ENCODE results near the gene KCTD5.

Gene KCTD5

DNA sequence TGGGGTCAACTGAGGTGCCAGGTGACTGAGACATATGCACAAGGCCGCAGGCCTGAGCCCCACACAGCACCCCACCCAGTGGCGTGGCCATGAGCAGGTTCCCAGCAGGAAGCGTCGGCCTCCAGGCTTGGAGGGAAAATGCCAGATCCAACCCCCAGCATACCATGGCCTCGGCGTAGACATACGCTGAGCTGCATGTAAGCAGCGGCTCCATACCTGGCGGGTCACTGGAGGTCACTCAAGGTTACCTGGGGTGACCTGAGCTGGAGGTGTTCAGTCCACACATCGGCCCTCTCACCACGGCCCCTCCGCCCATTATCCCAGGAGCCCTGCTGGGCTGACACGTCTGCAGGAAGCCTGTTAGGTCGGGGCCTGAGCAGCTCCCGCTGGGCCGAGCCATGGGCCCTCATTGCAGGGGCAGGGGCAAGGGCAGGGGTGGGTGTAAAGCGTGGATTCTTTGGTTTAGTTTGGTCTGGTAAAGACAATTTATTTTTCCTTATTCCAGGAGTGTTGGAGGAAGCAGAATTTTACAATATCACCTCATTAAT is 15.2 kb downstream of the KCTD5 start:
- DNase-seq (ENCODE audit: low read depth) = no peak

DNA sequence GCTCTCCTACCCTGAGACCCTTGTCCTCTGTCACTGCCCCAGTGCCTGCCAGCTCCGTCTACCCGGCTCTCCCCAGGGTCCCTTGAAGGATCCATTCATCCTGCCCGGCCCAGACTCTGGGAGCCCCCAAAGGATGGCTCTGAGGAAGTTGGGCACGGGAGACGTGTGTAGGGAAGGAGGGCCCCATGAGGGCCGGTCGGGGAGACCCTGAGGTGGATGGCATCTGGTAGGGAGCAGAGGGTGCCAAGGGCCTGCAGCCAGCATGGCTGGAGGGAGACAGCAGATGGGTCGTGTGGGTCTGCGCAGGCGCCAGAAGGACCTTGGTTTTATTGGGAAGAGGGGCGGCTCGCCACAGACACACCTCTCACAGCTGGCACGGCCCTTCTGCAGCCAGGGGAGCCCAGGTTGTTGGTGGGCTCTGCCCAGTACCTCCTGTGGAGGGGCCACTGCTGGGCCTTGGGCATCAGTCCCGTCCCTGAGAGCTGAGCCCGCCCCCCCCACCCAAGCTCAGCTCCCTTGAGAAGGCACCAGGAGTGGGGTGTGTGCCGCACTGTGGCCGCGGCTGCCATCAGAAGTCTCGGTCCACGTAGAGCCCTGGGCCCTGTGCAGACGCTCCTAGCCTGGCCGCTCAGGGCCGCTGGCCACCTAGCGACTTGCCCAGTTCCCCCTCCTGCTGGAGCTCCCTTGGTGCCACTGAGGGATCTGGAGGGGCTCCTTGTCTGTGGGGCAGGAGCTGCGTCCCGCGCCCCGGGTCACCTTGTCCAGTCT is 16.0 kb downstream of the KCTD5 start:
- no peak for DNase-seq (ENCODE audit: low read depth)

DNA sequence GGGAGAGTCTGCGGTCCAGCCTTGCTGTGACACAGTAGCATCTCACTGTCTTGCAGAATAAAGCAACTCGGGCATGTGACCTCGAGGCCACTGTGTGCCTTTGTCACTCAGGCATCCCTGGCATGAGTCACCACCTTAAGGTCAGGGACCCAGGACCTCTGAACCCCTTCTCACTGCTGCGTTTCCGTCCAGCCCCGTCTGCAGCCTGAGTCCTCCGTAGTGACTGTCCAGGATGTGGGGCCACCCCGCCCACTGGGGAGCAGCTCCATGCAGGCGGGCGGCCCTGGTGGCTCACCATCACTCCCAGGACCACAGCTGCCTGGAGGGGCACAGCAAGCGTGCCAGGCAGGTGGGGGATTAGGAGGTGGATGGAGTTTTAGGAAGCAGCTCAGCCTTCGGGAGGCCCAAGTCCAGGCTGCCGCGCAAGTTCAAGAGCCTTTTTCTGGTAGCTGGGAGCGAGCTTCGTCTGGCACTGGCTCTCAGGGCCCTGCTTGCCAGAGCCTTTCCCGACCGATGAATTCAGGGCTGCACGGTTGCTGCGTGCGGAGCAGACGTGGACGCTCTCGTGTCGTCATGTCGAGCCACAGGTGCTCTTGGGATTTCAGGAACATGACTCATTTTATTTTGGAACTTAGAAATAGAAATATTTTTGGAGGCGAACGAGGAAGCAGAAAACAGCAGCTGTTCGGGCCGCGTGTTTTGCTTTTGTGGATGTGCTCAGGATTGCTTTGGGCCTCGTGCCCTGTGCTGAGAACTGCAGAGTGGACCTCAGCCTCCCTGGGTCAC is 16.8 kb downstream of the KCTD5 start:
- DNase-seq (ENCODE audit: low read depth) = no peak

- no peak for DNase-seq (ENCODE audit: low read depth)
These were observed 17.7 kb downstream of the KCTD5 start for GRCh38 chr16:2699791-2700600.

- no peak for DNase-seq (ENCODE audit: low read depth)
These were observed 18.5 kb downstream of the KCTD5 start for GRCh38 chr16:2700786-2701185.

DNA sequence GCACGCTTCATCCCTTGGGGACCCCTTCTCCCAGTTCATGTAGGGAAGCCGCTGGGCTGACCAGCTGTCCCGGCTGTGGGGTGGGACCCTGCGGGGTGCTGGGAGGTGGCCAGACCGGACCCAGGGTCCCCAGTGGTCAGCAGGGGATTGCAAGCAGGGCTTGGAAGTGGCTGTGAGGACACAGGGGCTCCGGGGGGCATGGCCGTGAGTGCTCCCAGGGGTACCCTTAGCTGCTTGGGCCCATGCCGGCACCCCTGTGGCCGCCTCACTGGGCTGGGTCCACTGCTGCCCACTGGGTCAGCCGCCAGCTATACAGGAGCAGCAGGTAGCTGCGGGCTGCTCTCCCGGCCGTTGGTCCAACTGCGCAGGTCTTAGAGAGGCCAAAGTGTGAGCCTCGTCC is 18.9 kb downstream of the KCTD5 start:
- no peak for DNase-seq (ENCODE audit: low read depth)

DNA sequence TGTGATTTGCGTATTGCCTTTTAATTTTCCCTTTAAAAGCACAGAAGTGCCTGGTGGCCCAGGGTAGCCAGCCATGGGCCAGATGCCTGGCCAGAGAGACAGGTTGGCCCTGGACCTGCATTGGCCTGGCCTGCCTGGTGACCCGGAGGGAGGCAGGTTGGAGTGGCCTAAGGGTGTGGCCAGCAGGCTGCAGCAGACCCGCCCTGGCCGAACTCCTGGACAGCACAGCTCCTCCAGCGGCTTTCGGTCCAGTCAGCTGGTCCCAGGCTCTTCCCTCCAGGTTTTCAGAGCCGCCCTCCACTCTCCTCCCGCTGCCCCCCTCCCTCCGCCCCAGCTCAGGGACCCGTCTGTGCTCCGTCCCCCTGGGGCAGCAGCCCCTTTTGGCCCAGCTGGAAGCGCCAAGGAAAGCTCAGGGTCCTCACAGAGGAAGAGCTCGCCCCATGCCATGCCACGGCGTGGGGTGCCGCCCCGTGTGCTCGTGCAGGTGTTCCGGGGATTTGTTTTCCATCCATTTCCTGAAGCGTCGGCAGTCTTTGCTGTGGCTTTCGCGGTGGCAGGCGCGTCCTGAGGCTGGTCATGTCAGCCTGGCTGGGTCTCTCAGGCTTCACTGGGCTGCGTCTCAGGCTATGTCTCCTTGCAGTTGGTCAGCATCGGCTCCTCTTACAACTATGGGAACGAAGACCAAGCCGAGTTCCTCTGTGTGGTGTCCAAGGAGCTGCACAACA is 19.6 kb downstream of the KCTD5 start:
- no peak for DNase-seq (ENCODE audit: low read depth)

DNA sequence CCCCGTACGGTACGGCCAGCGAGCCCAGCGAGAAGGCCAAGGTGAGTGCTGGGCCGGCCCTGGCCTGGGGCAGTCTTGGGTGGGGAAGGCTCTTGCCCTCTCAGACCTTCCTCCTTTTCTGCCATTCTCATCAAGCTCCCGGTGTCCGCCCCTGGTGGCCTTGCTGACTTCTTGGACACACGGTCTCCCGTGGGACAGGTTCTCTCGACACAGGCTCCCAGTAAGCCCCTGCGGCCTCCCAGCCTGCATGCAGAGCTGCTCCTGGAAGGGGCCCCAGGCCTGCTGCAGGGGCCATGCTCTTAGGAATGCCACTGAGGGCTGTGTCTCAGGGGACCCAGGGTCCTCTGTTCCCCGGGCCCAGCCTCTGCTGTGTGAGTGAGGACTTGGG is 20.1 kb downstream of the KCTD5 start:
- no peak for DNase-seq (ENCODE audit: low read depth)

DNA sequence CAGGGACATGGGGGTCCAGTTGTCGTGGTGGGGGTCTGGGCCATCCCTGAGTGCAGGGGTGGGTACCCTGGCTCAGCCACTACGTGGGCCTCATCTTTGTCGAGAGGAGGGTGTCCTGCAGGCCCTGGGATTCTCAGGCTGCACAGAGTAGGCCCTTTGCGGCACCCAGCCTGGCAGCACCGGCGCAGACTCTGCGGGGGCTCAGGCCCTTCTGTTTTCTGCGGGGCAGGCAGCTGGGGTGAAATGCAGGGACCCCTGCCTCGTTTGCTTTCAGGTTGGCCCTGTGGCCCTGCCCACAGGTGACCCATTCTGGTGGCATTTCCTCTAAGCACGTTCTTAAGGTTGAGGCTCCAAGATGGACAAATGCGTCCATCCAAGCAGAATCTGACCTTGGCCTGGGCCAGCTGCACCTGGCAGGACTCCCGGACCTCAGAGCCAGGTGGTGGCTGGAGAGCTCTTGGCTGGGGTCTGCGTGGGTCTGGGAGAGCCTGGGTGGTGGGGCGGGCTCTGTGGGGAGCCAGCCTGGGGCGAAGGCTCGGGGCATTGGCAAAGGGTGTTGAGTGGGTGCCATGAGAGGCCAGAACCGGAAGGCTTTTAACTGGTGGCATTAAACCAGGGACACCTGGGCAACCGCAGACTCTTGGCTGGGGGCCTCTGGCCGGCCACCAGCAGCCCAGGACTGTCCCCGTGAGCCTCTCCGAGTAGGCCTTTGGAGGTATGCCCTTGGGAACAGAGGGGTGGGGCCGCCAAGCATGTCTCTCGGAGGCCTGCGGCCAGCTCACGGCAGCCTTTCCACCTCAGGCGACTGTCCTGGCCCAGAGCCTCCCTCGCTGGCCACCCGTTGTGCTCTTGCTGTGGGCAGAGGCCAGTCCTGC is 20.8 kb downstream of the KCTD5 start:
- no peak for DNase-seq (ENCODE audit: low read depth)

- no peak for DNase-seq (ENCODE audit: low read depth)
These were observed 22.1 kb downstream of the KCTD5 start for GRCh38 chr16:2704166-2704982.

DNA sequence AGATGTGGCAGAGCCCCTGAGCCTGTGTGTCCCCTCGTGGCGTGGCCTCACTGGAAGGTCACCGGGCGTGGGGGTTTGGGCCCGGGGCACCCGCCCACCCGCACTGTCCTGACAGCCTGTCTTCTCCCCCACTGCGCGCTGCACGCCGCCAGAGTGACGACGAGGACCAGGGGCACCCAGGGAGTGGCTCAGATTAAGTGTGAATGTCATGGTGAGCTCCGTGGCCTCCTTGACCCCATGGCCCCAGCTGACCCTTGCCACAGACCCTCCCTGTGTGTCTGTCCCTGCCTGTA is 22.6 kb downstream of the KCTD5 start:
- DNase-seq (ENCODE audit: low read depth) = no peak

GRCh38 chr16:2705351-2705750 is 23.0 kb downstream of the KCTD5 start:
- DNase-seq (ENCODE audit: low read depth) = no peak

GRCh38 chr16:2706085-2706484 is 23.8 kb downstream of the KCTD5 start:
- DNase-seq (ENCODE audit: low read depth) = no peak

DNA sequence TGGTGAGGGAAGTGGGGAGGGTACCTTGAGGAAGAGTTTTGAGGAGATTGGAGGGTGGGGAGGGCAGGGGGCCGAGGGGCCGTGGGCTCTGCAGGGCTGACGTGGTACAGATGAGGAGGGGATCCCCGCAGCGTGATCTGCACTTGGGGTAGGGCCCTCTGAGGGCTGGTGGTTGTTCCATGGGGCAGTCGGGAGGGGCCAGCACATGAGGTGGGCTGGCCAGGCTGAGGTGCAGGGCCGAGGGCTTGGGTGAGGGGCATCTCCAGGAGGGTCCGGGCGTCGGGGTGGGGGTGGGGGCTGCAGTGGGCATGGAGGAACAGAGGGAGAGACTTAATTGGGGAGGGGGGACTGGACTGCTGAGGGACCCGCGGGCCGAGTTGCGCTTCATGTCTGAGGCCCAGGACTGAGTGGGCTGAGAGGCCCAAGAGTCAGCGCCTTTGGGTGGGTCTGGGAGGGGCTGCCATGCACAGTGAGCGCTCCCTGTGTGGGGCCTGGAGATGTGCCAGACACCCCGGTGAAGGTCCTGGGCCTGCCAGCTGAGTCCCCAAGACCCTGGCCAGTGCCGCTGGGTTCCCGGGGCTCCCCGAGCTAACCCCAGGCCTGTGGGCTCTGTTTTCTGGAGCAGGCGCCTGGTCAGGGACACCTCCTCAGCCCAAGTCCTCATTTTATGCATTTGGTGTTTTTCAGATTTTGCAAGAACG is 24.4 kb downstream of the KCTD5 start:
- DNase-seq (ENCODE audit: low read depth) = no peak

- no peak for DNase-seq (ENCODE audit: low read depth)
These were observed 25.3 kb downstream of the KCTD5 start for GRCh38 chr16:2707368-2708289.

DNA sequence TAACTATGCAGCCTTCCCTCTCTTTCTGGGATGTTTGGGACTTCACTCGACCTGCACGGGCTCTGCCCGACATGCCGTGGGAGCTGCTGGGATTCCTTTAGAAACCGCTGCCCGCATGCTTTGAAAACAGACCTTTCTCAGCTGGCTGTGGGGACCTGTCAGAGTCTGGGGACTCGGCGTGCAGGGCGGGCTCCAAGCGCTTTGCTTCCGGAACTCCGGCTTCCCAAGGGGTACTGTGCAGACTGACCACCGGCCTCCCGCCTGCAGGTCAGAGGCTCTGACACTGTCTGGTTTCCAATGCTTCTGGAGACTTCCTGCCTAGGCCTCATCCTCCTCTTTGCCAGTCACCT is 25.9 kb downstream of the KCTD5 start:
- no peak for DNase-seq (ENCODE audit: low read depth)

GRCh38 chr16:2708955-2709587 is 26.7 kb downstream of the KCTD5 start:
- no peak for DNase-seq (ENCODE audit: low read depth)

DNA sequence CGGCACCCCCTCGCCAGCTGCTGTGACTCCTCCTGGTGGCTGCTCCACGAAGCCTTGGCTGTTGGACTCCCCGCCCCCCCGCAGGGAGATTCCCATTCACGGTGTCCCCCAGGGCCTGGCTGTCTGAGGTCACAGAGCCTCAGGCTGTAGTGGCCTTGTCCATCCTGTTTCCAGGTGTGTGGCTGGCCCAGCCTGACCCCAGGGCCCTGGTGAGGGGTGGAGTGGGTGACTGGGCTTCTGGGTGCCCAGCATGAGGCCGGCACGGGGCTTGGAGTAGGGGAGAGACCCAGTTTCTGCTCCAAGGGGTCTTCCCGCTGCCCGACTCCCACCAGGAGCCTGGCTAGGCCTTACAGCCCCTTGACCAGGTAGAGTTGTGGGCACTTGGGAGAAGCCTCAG is 27.3 kb downstream of the KCTD5 start:
- DNase-seq (ENCODE audit: low read depth) = no peak

Measured in EH (cell line).